Middle frontal gyrus (tissue), 1 donor: ENCODE results near the gene MAST2.

Experiments
- DNase-seq: peaks from one replicate; pipeline ENCODE4 v3.0.0-alpha.2; 2015; ENCODE audit warnings: low spot score; ENCODE audit errors: extremely low spot score

Gene MAST2

DNA sequence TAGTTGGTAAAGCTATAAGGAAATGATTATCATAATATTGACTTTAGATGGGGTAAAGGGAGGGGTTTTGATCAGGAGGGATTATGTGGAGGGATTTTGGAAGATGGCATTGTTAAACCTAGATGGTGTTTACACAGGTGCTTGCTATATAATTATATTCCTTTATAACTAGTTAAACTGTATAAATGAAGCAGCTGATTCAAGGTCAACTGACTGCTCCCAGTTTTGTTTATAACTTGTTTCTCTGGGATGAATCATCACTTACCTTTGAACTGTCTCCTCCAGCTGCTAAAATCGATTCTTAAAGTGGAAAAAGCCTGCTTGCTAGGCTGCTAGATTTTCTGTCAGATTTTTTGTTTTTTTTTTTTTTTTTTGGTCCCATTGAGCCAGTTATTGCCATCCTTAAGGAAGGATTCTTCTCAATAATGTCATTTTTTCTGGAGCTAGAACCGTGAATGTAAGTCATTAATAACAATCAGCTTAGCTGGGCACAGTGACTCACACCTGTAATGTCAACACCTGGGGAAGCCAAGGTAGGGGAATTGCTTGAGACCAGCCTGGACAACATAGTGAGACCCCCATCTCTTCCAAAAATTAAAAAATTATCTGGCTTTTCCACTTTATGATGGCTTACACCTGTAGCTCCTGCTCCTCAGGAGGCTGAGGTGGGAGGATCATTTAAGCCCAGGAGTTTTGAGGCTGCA is 175.8 kb downstream of the MAST2 start:
- DNase-seq = no peak

DNA sequence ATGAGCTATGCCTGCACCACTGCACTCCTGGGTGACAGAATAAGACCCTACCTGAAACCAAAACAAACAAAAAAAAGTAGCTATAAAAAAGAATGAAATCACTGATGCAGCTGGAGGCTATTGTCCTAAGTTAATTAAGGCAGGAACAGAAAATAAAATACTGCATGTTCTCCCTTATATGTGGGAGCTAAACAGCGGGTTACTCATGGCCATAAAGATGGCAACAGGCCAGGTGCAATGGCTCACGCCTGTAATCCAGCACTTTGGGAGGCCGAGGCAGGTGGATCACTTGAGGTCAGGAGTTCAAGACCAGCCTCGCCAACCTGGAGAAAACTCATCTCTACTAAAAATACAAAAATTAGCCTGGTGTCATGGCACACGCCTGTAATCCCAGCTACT is 176.4 kb downstream of the MAST2 start:
- DNase-seq = no peak

GRCh38 chr1:45982359-45982758 is 178.9 kb downstream of the MAST2 start:
- DNase-seq = no peak

- DNase-seq = no peak
Measured at GRCh38 chr1:45983967-45984366, 180.6 kb downstream of the MAST2 start.

GRCh38 chr1:45987204-45987603 is 183.8 kb downstream of the MAST2 start:
- DNase-seq = no peak

DNA sequence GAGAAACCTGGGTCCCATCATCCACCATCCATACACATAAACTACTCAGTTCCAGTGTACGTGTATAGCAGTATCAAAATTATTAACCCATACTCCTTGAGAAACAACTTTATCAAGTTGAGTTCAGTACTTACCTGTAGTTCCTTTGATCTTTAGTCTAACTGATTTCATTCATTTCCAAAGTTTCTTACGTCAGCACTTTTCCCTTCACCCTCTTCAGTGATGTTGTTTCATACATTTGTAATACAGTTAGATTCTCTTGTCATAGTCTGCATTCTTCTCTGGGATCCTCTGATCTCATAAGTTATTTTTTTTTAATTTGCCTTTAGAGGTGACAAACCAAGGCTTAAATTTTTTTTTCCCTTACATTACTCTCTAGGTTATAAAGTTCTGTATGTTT is 185.8 kb downstream of the MAST2 start:
- DNase-seq = no peak

GRCh38 chr1:45994423-45994822 is 191.0 kb downstream of the MAST2 start:
- DNase-seq = no peak

GRCh38 chr1:45995298-45995697 is 191.9 kb downstream of the MAST2 start:
- DNase-seq = no peak

GRCh38 chr1:45998020-45998617 is 194.7 kb downstream of the MAST2 start:
- no peak for DNase-seq

GRCh38 chr1:45999507-45999906 is 196.1 kb downstream of the MAST2 start:
- no peak for DNase-seq

- DNase-seq = no peak
Measured at GRCh38 chr1:46001081-46001785, 197.8 kb downstream of the MAST2 start.

DNA sequence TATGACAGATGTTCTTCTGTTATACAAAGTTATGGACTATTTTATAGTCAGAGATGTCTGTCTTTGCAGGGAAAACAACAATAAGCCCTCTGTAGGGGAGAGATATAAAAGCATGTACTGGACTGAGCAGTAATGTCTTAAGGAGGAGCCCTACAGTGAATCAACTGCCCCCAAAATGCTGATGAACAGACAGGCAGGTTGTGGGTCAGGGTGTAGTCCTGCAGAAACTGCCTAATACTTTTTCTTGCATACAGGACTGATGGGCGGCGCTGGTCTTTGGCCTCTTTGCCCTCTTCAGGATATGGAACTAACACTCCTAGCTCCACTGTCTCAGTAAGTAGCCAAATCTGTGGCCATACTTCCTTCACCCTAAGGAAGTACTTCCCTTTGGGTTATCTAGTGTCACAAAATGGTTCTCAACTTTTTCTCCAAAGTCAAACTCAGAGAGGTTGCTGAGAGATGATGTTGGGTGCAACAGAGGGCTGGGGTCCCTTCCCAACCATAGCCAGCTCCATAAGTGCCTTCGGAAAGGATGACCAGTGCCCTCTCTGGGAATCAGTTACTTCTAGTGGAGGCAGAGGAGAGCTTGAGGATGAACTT is 199.2 kb downstream of the MAST2 start:
- DNase-seq = no peak

GRCh38 chr1:46003315-46003714 is 199.9 kb downstream of the MAST2 start:
- no peak for DNase-seq

DNA sequence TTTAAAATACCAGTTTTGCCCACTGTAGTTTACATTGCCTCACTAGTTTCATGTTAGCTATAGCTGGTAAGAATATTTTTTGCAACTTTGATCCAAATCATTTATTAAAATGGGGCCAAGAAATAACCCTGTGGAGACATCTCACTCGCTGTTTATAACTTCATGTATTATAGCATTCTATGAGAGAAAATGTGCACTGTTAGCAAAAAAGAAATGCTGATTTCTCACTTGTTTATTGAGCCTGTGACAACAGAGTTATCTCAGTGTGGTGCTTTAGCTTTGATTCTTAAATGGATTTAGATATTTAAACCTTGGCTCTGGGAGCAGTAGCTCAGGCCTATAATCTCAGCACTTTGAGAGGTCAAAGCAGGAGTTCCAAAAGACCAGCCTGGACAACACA is 201.1 kb downstream of the MAST2 start:
- no peak for DNase-seq

DNA sequence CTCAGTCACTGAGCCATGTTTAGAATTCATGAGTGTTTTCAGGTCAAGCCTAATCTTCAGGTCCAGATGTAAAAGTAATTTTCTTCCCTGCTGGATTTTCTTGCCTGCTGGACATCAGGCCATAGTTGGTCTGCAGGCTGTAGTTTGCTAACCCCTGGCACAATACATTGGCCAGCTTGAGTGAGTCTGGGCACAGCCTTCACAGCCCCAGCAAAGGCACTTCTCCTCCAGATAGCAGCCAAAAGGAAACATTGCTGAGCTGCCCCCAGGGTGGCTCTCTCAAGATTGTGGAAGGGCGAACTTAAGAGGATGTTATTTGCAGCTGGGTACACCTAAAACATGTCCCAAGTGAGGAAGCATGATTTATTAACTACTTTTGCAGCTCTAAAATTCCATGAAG is 202.2 kb downstream of the MAST2 start:
- no peak for DNase-seq

DNA sequence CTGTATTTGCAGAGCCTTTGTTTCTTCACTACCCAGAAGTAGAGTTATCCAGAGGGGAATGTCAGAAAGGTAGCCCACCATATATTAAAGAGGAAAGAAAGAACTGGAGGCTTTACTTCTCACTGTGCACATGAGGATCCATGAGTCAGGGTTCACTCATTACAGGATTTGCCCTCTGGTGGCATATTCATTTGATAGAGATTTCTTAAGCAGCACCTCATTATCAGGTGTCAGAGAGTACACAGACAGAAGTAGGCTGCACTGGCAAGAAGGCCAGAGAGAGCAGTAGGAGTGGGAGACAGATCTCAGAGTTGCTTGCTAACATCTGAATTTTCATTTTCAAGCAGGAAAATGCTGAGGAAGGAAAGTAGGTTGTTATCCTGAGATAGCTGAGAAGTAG is 205.2 kb downstream of the MAST2 start:
- DNase-seq = no peak

DNA sequence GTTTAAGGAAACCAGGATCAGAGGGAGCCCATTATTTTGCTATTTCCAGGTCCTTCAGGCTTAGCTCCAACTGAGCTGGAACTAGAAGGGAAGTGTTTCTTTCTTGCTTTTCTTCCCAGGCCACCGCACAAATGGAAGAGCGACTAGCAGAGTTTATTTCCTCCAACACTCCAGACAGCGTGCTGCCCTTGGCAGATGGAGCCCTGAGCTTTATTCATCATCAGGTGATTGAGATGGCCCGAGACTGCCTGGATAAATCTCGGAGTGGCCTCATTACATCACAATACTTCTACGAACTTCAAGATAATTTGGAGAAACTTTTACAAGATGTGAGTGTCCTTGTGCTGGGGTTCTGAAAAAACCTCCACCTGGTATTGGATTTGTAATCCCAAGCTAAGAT is 207.2 kb downstream of the MAST2 start:
- no peak for DNase-seq

DNA sequence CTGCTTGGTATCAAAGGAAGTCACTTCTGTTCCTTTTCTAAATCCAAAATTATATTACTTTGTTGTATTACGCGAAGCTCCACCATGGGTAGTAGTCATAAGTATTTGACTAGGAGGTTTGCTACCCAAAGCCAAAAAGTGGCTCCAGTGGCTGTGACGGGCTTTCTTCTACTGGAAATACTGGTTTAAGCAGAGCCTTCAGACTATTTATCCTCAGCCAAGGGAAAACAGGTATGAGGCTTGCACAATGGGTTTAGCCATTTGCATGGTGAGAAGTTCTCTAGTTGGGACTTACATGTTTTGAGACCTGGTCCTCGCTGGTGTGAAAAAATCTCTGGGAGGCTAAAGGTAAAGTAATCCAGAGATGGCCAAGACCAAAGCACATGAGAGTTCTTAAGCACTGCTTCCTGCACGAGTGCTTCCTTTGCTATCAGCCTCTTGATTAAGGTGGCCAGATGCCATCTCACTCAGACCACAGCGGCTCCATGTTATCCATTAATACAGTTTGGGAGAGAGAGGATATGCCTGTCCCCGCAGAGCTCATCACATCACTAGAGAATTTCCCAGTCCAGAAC is 207.8 kb downstream of the MAST2 start:
- DNase-seq = no peak

- DNase-seq = no peak
Measured at GRCh38 chr1:46012236-46012635, 208.8 kb downstream of the MAST2 start.

DNA sequence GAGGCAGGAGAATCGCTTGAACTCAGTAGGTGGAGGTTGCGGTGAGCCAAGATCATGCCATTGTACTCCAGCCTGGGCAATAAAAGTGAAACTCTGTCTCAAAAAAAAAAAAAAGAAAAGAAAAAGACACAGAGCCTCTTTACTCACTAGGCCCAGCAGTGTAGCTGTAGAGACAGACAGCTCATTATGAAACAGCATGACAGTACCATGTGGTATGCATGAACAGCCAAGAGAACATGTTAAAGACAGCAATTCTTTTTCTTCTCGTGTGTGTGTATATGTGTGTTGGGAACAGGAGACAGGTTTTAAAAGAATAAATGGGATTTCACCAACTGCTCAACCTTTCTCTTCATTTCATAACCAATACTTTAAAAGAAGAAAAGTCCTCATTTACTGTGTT is 210.2 kb downstream of the MAST2 start:
- DNase-seq = no peak

DNA sequence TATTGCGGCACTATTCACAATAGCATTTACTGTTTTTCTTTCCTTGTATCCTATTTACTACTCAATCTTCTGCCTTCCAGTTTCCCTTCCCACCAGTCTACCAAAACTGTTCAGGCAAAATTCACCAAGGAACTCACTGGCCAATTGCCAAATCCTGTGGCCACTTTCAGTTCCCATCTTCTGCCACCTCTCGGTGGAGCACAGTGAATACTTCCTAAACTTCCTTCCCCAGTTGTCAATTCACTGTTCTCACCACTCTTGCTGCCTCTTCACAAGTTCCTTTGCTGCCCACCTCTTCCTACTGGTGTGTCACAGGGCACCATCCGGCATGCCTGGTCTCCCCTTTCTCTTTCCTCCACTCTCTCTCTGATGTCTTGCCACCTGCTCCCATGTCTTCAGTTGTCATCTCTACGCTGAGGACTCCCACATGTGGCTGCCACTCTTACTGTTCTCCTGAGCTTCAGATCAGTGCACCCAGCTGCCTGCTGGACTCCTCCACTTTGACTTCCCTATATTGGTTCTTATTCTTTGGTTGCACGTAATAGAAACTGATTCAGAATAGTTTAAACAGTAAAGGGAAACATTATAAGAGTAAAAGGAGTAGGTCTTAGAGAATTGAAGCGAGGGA is 214.6 kb downstream of the MAST2 start:
- no peak for DNase-seq

DNA sequence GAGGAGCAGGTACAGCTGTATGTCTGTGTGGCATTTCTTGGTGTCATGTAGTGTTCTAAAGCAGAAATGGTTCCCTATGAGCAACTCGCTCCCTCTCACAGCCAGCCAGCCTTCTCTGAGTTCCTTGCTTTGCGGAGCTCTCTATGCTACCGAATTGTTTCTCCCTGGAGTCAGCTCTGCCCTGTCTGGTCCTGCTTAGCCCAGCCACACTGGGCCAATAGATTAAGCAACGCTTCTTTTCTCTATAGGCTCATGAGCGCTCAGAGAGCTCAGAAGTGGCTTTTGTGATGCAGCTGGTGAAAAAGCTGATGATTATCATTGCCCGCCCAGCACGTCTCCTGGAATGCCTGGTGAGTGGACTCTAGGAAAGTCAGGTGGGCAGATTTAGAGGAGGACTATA is 215.9 kb downstream of the MAST2 start:
- no peak for DNase-seq
